Dermis lymphatic vessel endothelial cell (primary cell): ENCODE results near the gene MYH4. TPM values are rescaled to one million over a fixed set of nuclear protein-coding genes. Genes with fewer than 3 reads are reported as not detected.

ENCODE experiments used
- total RNA-seq: library from RNA; depleted of rRNA; stranded (reverse); fragments of >200 nt; gene quantifications from 2 replicates; pipeline ENCODE4 v1.2.1, GENCODE V29; 2014

The MYH4 gene
- total RNA-seq = not detected in 2 replicates

DNA sequence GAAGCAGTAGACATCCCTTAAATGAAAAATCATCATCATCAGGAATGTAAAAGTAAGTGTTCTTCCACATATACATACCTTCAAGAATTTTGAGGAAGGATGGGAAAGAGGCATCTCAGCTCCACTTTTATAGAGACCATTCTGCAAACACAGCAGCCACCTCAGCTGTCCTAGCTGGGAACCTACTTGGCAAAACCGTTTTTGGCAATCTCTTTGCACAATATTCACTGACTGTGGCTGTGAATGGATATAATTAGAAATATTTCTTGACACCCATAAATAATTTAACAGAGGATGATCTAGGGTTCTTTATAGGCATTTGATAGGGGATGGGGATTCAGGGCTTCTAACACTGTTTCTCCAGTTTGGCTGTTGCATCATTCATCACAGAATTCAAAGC is at the start of gene MYH4:
Gene MYH4 (minus strand): TSS at position 101 of the 400 bp plus-strand sequence. CDS start 2,814 bp downstream, outside the sequence.

DNA sequence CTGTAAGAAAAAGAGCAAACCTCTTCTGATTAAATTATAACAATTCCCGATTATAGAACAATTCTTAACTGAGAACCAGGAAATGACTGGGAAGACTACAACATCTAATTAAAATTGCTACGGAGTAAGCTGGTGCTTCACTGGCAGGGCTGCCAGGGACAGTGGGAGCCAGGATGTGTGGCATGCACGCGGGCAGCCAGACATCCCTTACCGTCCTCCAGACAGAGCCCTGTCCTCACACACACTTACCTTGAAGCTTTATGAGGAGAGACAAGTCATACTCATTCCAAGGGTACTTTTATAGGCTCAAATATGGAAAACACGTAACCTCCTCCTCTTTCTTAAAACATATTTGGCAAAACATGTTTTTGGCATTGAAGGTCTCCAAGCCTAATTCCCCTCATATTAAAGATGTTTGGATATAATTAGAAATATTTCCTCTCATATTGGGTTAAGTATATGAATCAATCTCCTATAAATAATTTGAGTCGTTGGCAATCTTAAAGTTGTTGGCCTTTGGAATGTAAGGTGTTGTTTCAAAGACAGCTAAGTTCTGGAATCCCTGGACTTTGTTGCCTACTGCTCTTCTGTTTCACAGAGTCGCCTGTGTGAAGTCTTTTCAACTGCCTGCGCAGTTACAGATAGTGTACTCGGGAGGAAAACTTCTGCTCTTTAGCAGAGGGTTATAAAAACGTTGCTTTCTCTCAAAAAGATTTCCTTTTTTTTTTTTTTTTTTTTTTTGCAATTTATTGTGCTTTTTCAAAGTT is 49.1 kb upstream of the MYH4 start, which contains the start of gene MYH1:
Gene MYH1 (minus strand): TSS at position 272 of the 767 bp plus-strand sequence. CDS start 1,900 bp downstream, outside the sequence.

DNA sequence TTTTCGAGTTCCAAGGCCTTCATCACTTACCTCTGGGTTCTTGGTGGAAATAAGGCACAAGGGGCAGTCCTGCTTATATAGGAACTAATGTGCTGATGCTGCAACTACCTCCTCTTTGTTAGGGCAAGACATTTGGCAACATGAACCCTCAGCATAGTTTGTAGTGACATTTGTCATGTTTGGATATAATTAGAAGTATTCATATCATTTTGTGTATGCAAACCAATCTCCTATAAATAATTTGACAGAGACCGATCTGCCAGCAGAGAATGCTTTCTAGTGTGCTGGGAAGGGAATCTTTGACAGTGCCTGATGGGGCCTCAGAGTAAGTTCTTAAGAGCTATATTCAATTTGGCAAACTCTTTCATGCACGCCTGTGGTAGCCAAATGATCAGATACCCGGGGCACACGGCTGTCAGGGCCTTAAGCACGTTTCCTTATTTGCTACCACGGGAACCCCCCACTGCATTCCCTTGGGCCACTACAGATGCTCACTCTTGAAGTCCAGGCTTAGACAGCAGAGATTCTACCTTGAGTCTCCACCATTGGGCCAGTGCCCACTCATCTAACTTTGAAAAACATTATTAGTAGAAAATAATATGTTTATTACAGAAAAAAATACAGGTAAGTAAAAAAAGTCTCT is 47.3 kb downstream of the MYH4 start, which contains the start of gene MYH8:
Gene MYH8 (minus strand): TSS at position 51 of the 643 bp plus-strand sequence. CDS start 1,723 bp downstream, outside the sequence.

Other genes with a start within 250 kb of the MYH4 start
- gene MYH13, start 96.6 kb downstream of the MYH4 start, total RNA-seq = not detected in 2 replicates
- not detected in 2 replicates for gene MYH8, start 47.6 kb downstream of the MYH4 start, total RNA-seq
- under 0.01 TPM in 1 of 2 replicates, not detected in the other for gene MYH1, start 49.0 kb upstream of the MYH4 start, total RNA-seq
- gene MYH2, start 80.1 kb upstream of the MYH4 start, total RNA-seq = not detected in 2 replicates
- gene MYH3, start 187.8 kb upstream of the MYH4 start, total RNA-seq = 0.22 and 0.52 TPM in 2 replicates
- gene SCO1, start 228.0 kb upstream of the MYH4 start, total RNA-seq = 28.9 and 54.6 TPM in 2 replicates
- gene ADPRM, start 228.0 kb upstream of the MYH4 start, total RNA-seq = 11.3 and 12.8 TPM in 2 replicates